Liver (tissue), 3 donors: Measurements from ENCODE around the gene GMDS.

Experiments
- CTCF ChIP-seq: fragments of 150-350 bp; IDR thresholded peaks from 2 replicates; pipeline ENCODE4 v1.5.1; 2017; ENCODE audit warnings: improper control_type of control experiment, low read depth, low read length; ENCODE audit not compliant: missing input control
- EGR1 ChIP-seq, 2 donors: IDR thresholded peaks; 2 replicates each; pipeline ENCODE4 v1.6.1; 2016 to 2018; ENCODE audit warnings: antibody characterized with exemption in 2 of 2, low read depth in 2 of 2
- GABPA ChIP-seq, 2 donors: IDR thresholded peaks in 1 of 2; conservative IDR thresholded peaks in 1 of 2; 2 replicates each; pipeline ENCODE4 v1.6.1; 2016; ENCODE audit warnings: antibody characterized with exemption in 2 of 2, mild to moderate bottlenecking in 1 of 2, moderate library complexity in 1 of 2
- RAD21 ChIP-seq, 2 donors: IDR thresholded peaks; 2 replicates each; pipeline ENCODE4 v1.6.1; 2016; ENCODE audit warnings: antibody characterized with exemption in 2 of 2, mild to moderate bottlenecking in 2 of 2
- REST ChIP-seq: IDR thresholded peaks from 2 replicates; pipeline ENCODE4 v1.6.1; 2016; ENCODE audit warnings: antibody characterized with exemption, mild to moderate bottlenecking
- SP1 ChIP-seq: IDR thresholded peaks from 2 replicates; pipeline ENCODE4 v1.6.1; 2018; ENCODE audit warnings: antibody characterized with exemption, mild to moderate bottlenecking
- donor health status: healthy.
- donor health status: healthy.

DNA sequence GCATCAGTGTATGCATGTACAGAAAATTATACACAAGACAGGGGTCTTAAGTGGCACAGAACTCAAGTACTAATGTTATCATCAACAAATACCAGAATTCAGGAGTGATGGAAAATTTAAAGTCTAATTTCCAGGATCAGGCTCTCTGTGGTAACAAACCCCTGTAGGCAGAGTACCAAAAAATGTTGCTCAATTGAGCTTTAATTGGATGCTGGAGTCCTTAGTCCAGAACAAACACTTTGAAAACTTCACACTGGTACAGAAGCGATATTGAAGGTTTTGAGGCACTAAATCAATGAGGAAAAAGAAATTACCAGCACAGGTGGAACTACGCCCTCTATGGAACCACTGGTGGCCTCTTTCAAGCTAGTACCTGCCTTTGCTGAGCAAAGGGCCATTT, 522.6 kb downstream of the GMDS start:
- TF ChIP-seq REST (no peak), CTCF (no peak), RAD21 (IDR thresholded peaks at IDR 0.05) (no peak), EGR1 (IDR thresholded peaks at IDR 0.05; ENCODE audit: low read depth in 2 of 2) (no peak), SP1 (no peak), GABPA (IDR thresholded peaks at IDR 0.05 in 1 of 2, conservative IDR thresholded peaks at IDR 0.05 in 1 of 2) (no peak)
